ENCODE results near the gene ASPHD1.
A peak's percentile ranks its signal among the peaks of the same experiment; 100 is the strongest.

The ASPHD1 gene

GRCh38 chr16:29900888-29901606 is 759 bp downstream of the ASPHD1 start:
- peak overlapping the region; percentile 81 for H3K4me3 ChIP-seq (ENCODE audit: low read length)
- DNase-seq (ENCODE audit: low read depth), result no peak
- no peak for TF ChIP-seq CTCF (conservative IDR thresholded peaks at IDR 0.05; ENCODE audit: low read depth, low read length)

- no peak for TF ChIP-seq CTCF (conservative IDR thresholded peaks at IDR 0.05; ENCODE audit: low read depth, low read length)
- DNase-seq (ENCODE audit: low read depth), result no peak
- H3K4me3 ChIP-seq (ENCODE audit: low read length), result peak overlapping the region; percentile 81
These were observed 1.3 kb downstream of the ASPHD1 start for GRCh38 chr16:29901607-29901945.

GRCh38 chr16:29903590-29903989 is 3.3 kb downstream of the ASPHD1 start:
- TF ChIP-seq CTCF (conservative IDR thresholded peaks at IDR 0.05; ENCODE audit: low read depth, low read length), result no peak
- no peak for DNase-seq (ENCODE audit: low read depth)
- H3K4me3 ChIP-seq (ENCODE audit: low read length), result no peak overlapping the region

GRCh38 chr16:29904947-29905346 is 4.7 kb downstream of the ASPHD1 start:
- H3K4me3 ChIP-seq (ENCODE audit: low read length), result no peak overlapping the region
- DNase-seq (ENCODE audit: low read depth), result no peak
- no peak for TF ChIP-seq CTCF (conservative IDR thresholded peaks at IDR 0.05; ENCODE audit: low read depth, low read length)

- TF ChIP-seq CTCF (conservative IDR thresholded peaks at IDR 0.05; ENCODE audit: low read depth, low read length), result no peak
- DNase-seq (ENCODE audit: low read depth), result no peak
- H3K4me3 ChIP-seq (ENCODE audit: low read length), result no peak overlapping the region
These were observed 5.4 kb downstream of the ASPHD1 start for GRCh38 chr16:29905668-29906067.

GRCh38 chr16:29906520-29907244 is 6.4 kb downstream of the ASPHD1 start:
- no peak for TF ChIP-seq CTCF (conservative IDR thresholded peaks at IDR 0.05; ENCODE audit: low read depth, low read length)
- no peak for DNase-seq (ENCODE audit: low read depth)
- no peak overlapping the region for H3K4me3 ChIP-seq (ENCODE audit: low read length)

GRCh38 chr16:29907973-29908372 is 7.7 kb downstream of the ASPHD1 start:
- DNase-seq (ENCODE audit: low read depth), result no peak
- no peak overlapping the region for H3K4me3 ChIP-seq (ENCODE audit: low read length)
- no peak for TF ChIP-seq CTCF (conservative IDR thresholded peaks at IDR 0.05; ENCODE audit: low read depth, low read length)
